ENCODE results near the gene QKI. TPM values are rescaled to one million over a fixed set of nuclear protein-coding genes. Genes with fewer than 3 reads are reported as not detected.

The QKI gene
- total RNA-seq, 3 donors from 2014 or later (not counting 1 experiment from before 2014, with no cell fraction given), result 148 to 174 (median 166) TPM

DNA sequence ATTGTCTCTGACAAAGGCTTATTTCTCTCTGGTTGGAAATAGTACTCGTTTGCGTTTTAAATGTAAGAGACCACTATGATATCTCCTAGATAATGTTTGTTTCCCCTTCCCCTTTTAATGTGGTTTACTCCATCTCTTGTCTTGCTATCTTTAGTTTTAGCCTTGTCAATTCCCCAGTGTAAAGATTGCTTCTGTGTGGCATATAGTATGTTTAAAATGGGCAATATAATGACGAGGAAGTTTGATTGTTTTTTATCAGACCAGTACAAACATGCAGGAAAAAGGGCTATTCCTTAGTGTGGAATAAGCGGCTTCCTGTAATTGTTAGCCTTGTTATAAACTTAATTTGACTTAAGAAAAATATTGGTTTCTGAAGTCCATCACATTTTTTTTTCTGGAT is 3.1 kb downstream of the QKI start:
- peaks cover 54 to 62% of the 10 kb centered on the region in 2 donors for H3K4me1 Mint-ChIP-seq

DNA sequence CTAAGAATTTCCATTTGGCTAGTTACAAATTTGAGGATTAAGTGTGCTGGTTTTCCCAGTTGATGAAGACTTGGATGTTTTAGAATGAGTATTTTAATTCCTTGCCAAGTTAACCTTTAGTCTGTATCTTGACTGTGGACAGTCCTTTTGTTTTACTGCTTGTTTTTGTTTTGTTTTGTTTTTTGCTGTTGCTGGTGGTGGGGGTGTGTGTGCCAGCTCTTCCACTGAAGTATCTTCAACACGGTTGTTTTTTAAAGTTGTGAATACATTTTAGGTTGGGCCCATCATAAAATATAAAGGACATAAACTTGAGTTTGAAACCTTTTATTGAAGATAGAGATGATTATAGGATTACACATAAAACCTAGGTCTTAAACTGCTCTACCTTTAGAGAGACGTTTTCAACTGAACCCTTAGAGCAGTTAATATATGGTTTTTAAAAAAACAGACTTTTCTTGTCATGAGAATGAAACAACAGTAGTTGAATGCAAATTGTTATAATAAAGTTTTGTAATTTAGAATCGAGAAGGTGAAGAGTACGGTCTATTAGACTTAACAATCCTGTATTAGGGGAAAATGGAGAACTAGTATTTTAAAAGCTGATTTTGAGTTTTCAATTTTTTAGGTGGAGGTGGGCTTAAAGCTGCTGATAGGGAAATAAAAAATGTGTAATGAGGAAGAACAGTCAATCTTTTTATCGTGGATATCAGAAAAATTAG is 4.0 kb downstream of the QKI start:
- H3K27me3 ChIP-seq (ENCODE audit: control insufficient read depth, insufficient read depth, low read length), result no peaks in the 10 kb centered on the region
- no peaks in the 10 kb centered on the region for H3K9me3 ChIP-seq (ENCODE audit: control insufficient read depth, insufficient read depth, low read length)

More for the DNA sequence above, 3.1 kb downstream of the QKI start:
- no peaks in the 10 kb centered on the region for H3K36me3 Mint-ChIP-seq
- intact Hi-C loops (cut with micrococcal nuclease), result loop anchor here (2.0 to 10.0 kb wide), 4 partner anchors 41 to 693 kb away; partner anchors contain the start of genes PACRG and PRKN
- Histone ChIP-seq H3K9me3 (ENCODE audit: control insufficient read depth, insufficient read depth, low read length) (no peaks in the 10 kb centered on the region), H3K27me3 (ENCODE audit: control insufficient read depth, insufficient read depth, low read length) (no peaks in the 10 kb centered on the region), H3K27ac (ENCODE audit: low read length) (no peak overlapping the region), H3K4me3 (ENCODE audit: low read length) (no peak overlapping the region), H3K4me1 (ENCODE audit: control insufficient read depth, insufficient read depth, low read length) (peaks cover 2% of the 10 kb centered on the region), H3K36me3 (ENCODE audit: control insufficient read depth, insufficient read depth, low read length) (no peaks in the 10 kb centered on the region)
- peak overlapping the region; percentile 98 for H3K4me3 Mint-ChIP-seq
- no peak for ATAC-seq
- H3K27me3 Mint-ChIP-seq (ENCODE audit: low read depth in 2 of 2), result no peaks in the 10 kb centered on the region
- H3K27ac Mint-ChIP-seq, result peak overlapping the region; percentile 93 to 94
- H3K9me3 Mint-ChIP-seq, result no peaks in the 10 kb centered on the region
- DNase-seq, result no peak
- WGBS (ENCODE audit: insufficient coverage), result 24% methylated on average over 4 of the region's 4 CpGs
- TF ChIP-seq, protein P1, sequence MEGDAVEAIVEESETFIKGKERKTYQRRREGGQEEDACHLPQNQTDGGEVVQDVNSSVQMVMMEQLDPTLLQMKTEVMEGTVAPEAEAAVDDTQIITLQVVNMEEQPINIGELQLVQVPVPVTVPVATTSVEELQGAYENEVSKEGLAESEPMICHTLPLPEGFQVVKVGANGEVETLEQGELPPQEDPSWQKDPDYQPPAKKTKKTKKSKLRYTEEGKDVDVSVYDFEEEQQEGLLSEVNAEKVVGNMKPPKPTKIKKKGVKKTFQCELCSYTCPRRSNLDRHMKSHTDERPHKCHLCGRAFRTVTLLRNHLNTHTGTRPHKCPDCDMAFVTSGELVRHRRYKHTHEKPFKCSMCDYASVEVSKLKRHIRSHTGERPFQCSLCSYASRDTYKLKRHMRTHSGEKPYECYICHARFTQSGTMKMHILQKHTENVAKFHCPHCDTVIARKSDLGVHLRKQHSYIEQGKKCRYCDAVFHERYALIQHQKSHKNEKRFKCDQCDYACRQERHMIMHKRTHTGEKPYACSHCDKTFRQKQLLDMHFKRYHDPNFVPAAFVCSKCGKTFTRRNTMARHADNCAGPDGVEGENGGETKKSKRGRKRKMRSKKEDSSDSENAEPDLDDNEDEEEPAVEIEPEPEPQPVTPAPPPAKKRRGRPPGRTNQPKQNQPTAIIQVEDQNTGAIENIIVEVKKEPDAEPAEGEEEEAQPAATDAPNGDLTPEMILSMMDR (IDR thresholded peaks at IDR 0.05), result no peak

GRCh38 chr6:163419413-163420288 is 5.1 kb downstream of the QKI start:
- Histone ChIP-seq H3K36me3 (ENCODE audit: control insufficient read depth, insufficient read depth, low read length) (no peaks in the 10 kb centered on the region), H3K27me3 (ENCODE audit: control insufficient read depth, insufficient read depth, low read length) (no peaks in the 10 kb centered on the region), H3K27ac (ENCODE audit: low read length) (no peak overlapping the region), H3K4me1 (ENCODE audit: control insufficient read depth, insufficient read depth, low read length) (peaks cover 2% of the 10 kb centered on the region), H3K4me3 (ENCODE audit: low read length) (no peak overlapping the region), H3K9me3 (ENCODE audit: control insufficient read depth, insufficient read depth, low read length) (no peaks in the 10 kb centered on the region)
- H3K27me3 Mint-ChIP-seq (ENCODE audit: low read depth in 2 of 2), result no peaks in the 10 kb centered on the region
- no peaks in the 10 kb centered on the region for H3K9me3 Mint-ChIP-seq
- H3K4me1 Mint-ChIP-seq, result peaks cover 51 to 68% of the 10 kb centered on the region in 2 donors
- H3K4me3 Mint-ChIP-seq, result peak overlapping the region; percentile 71
- ATAC-seq (no peak), DNase-seq (no peak)
- intact Hi-C loops (cut with micrococcal nuclease), result loop anchor here (5.0 to 10.0 kb wide), 3 partner anchors 133 to 695 kb away; partner anchors contain the start of genes PACRG and PRKN
- TF ChIP-seq, protein P1 (IDR thresholded peaks at IDR 0.05), result no peak
- H3K36me3 Mint-ChIP-seq, result no peaks in the 10 kb centered on the region
- WGBS (ENCODE audit: insufficient coverage), result 59% methylated on average over 5 of the region's 6 CpGs
- H3K27ac Mint-ChIP-seq, result peak overlapping the region; percentile 62 to 80

More for the DNA sequence above, 4.0 kb downstream of the QKI start:
- DNase-seq, result no peak
- H3K36me3 Mint-ChIP-seq, result no peaks in the 10 kb centered on the region
- H3K27ac ChIP-seq (ENCODE audit: low read length), result no peak overlapping the region
- no peaks in the 10 kb centered on the region for H3K27me3 Mint-ChIP-seq (ENCODE audit: low read depth in 2 of 2)
- H3K4me1 ChIP-seq (ENCODE audit: control insufficient read depth, insufficient read depth, low read length), result peaks cover 2% of the 10 kb centered on the region
- 48% methylated on average over 4 of the region's 5 CpGs for WGBS (ENCODE audit: insufficient coverage)
- H3K4me3 ChIP-seq (ENCODE audit: low read length), result no peak overlapping the region
- no peaks in the 10 kb centered on the region for H3K9me3 Mint-ChIP-seq
- H3K4me3 Mint-ChIP-seq, result peak overlapping the region; percentile 74
- H3K4me1 Mint-ChIP-seq, result peaks cover 51 to 58% of the 10 kb centered on the region in 2 donors
- ATAC-seq, result no peak
- TF ChIP-seq, protein P1 (IDR thresholded peaks at IDR 0.05), result no peak
- intact Hi-C loops (cut with micrococcal nuclease), result loop anchor here (5.0 to 10.0 kb wide), 3 partner anchors 134 to 694 kb away; partner anchors contain the start of genes PACRG and PRKN
- H3K27ac Mint-ChIP-seq, result peak overlapping the region; percentile 62 to 80
- no peaks in the 10 kb centered on the region for H3K36me3 ChIP-seq (ENCODE audit: control insufficient read depth, insufficient read depth, low read length)

Data from natural killer cell (primary cell).